GM19395 (cell line): ENCODE data around the gene SPTBN5.
A peak's percentile ranks its signal among the peaks of the same experiment; 100 is the strongest.

Experiments
- ATAC-seq: cut with Tn5 transposase; IDR thresholded peaks from one replicate; pipeline ENCODE4 v1.9.1; 2021; ENCODE audit warnings: mild to moderate bottlenecking, moderate library complexity; ENCODE audit not compliant: unreplicated experiment

The SPTBN5 gene

GRCh38 chr15:41904541-41905005 is 10.7 kb upstream of the SPTBN5 start:
- no peak for ATAC-seq

- no peak for ATAC-seq
Measured at GRCh38 chr15:41903782-41904181, 9.9 kb upstream of the SPTBN5 start.

- no peak for ATAC-seq
Measured at GRCh38 chr15:41901431-41901830, 7.6 kb upstream of the SPTBN5 start.

- ATAC-seq: no peak
Measured at GRCh38 chr15:41900526-41901380, 6.9 kb upstream of the SPTBN5 start.

GRCh38 chr15:41899854-41900442 is 6.1 kb upstream of the SPTBN5 start:
- ATAC-seq: no peak

- ATAC-seq: no peak
Measured at GRCh38 chr15:41897363-41897799, 3.5 kb upstream of the SPTBN5 start.

- no peak for ATAC-seq
Measured at GRCh38 chr15:41896566-41896965, 2.7 kb upstream of the SPTBN5 start.

GRCh38 chr15:41895957-41896356 is 2.1 kb upstream of the SPTBN5 start:
- no peak for ATAC-seq

GRCh38 chr15:41895491-41895890 is 1.6 kb upstream of the SPTBN5 start:
- no peak for ATAC-seq

- ATAC-seq: peak; percentile 87
Measured at GRCh38 chr15:41894791-41895463, 1.1 kb upstream of the SPTBN5 start.

GRCh38 chr15:41894251-41894790 is 468 bp upstream of the SPTBN5 start:
- peak; percentile 9 for ATAC-seq

GRCh38 chr15:41892621-41893421 is 1.0 kb downstream of the SPTBN5 start:
- ATAC-seq: no peak

GRCh38 chr15:41891946-41892345 is 1.9 kb downstream of the SPTBN5 start:
- no peak for ATAC-seq

GRCh38 chr15:41891226-41891625 is 2.6 kb downstream of the SPTBN5 start:
- ATAC-seq: no peak

- ATAC-seq: no peak
Measured at GRCh38 chr15:41890050-41890690, 3.7 kb downstream of the SPTBN5 start.

GRCh38 chr15:41888662-41889253 is 5.1 kb downstream of the SPTBN5 start:
- ATAC-seq: no peak

- no peak for ATAC-seq
Measured at GRCh38 chr15:41887893-41888292, 6.0 kb downstream of the SPTBN5 start.

- ATAC-seq: no peak
Measured at GRCh38 chr15:41887161-41887560, 6.7 kb downstream of the SPTBN5 start.

GRCh38 chr15:41886741-41887140 is 7.1 kb downstream of the SPTBN5 start:
- ATAC-seq: no peak

GRCh38 chr15:41885841-41886240 is 8.0 kb downstream of the SPTBN5 start:
- ATAC-seq: no peak
